GM21360 (cell line): ENCODE results near the gene GRM1.
A peak's percentile ranks its signal among the peaks of the same experiment; 100 is the strongest.

Source experiments
- ATAC-seq: cut with Tn5 transposase; IDR thresholded peaks from one replicate; pipeline ENCODE4 v1.9.1; 2021; ENCODE audit warnings: mild to moderate bottlenecking, moderate library complexity; ENCODE audit not compliant: unreplicated experiment

Gene GRM1

DNA sequence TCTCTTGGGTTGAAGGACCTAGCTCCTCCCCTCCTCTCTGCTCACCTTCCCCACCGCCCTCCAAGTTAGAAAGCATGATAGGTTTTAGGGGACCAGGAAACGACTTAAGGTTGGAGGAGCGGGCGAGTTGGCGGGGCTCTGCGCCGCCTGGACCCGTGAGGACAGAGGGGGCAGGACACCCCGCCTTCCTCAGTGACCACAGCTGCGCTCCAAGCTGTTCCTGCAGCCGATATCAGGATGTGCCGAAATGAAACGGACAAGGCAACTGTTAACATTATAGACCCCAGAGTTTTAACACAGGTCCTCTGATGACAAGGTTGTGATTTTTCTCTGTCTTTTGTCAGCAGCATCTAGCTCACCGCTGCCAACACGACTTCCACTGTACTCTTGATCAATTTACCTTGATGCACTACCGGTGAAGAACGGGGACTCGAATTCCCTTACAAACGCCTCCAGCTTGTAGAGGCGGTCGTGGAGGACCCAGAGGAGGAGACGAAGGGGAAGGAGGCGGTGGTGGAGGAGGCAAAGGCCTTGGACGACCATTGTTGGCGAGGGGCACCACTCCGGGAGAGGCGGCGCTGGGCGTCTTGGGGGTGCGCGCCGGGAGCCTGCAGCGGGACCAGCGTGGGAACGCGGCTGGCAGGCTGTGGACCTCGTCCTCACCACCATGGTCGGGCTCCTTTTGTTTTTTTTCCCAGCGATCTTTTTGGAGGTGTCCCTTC, at the start of gene GRM1:
GRM1 (plus strand) TSS at position 212 of the 722 bp plus-strand sequence; CDS start at position 668, 456 bp downstream.
- no peak for ATAC-seq

DNA sequence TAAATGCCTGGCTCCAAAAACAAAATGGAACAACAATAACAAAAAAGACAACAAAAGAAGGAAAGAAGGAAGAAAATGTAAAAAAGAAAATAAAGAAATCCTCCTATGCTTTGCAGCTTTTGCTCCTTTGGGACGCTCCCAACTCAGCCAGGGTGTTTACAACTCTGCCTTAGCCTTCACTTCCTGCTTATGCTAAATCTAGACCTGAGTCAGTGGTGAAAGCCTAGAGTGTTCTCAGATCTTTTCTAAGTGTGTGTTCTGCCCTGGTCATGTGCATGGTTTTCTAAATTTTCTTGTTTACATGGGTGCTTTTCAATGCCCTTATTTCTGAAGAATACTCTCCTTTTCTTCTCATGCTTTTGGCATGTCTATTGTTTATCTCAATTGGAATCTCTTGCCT, 19.5 kb upstream of the GRM1 start:
- no peak for ATAC-seq

DNA sequence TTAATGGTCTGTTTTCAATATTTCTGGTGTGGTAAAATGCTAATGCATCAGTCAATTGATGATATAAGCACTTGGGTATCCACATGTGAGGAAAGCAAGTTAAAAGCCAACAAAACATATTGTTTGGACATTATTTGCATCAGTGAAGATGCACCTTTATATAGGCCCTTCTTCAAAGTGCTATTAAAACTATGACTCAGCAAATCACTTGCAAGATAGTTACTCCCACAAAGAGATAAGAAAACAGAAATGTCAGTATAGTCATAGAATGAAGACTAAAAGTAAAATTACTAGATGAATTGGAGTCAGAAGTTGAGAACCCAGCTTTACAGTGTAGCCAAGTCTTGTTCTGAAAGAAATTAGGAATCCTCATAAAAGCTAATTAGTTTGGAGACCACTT, 14.6 kb upstream of the GRM1 start:
- ATAC-seq: no peak

DNA sequence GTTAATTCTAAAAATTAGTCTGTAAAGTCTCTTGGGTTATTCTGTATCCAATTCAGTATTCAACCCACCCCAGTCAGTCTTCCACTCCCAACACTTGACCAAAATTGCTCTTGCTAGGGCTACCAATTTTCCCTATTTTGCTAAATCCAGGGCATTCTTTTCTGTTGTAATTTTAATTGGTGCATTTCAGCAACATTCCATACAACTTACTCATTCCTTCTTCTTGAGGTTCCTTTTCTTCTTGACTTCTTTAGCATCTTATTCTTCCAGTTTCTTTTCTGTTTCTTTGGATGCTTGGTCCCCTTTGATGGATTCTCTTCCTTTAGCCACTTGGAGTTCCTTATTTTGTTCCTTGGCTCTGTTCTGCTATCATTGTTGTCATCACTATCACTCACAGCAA, 11.2 kb upstream of the GRM1 start:
- no peak for ATAC-seq

DNA sequence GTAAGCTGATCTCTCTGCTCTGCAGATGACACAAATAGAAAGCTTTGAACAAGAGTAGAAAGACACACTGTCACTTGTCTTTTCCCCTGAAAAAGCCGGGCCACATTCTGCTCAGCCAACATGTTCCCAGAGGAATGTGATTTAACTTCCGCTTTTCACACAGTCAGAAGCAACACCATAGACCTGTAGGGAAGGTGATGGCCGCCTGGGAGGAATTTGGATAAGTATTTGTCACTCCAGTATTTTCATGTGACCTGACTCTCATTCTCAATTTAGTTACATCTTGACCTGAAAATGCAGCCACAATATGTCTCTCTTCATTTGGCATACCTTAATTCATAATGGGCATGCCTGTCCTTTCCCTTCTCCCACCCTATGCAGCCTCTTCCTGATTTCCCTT, 2.0 kb upstream of the GRM1 start:
- no peak for ATAC-seq

DNA sequence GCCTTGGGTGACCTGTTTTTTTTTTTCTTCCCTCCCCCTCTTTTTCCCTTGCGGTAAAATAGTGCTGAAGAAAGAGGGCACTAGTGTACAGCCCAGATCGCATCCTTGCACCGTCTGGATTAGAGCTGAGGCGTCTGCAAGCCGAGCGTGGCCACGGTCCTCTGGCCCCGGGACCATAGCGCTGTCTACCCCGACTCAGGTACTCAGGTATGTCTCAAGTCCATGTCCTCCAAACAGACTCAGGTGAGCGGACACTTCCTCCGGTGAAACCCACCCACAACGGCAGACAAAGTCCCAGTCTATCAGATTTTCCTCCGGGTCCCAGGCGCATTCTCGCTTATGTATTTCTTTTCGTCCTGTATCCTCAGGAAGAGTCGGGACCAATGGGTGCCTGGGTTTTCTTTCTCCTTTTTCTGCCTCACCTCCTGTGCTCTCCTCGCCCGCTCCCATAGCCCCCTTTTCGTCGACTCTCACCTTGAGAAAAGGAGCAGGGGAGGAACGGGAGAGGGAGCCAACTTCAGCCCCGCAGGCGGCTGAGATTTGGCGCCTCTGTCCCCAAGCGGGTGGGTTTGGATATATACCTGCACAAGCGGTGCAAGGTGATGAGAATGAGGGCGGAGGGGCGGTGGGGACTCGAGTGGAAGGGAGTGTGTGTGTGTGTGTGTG, 1.1 kb upstream of the GRM1 start:
- no peak for ATAC-seq

DNA sequence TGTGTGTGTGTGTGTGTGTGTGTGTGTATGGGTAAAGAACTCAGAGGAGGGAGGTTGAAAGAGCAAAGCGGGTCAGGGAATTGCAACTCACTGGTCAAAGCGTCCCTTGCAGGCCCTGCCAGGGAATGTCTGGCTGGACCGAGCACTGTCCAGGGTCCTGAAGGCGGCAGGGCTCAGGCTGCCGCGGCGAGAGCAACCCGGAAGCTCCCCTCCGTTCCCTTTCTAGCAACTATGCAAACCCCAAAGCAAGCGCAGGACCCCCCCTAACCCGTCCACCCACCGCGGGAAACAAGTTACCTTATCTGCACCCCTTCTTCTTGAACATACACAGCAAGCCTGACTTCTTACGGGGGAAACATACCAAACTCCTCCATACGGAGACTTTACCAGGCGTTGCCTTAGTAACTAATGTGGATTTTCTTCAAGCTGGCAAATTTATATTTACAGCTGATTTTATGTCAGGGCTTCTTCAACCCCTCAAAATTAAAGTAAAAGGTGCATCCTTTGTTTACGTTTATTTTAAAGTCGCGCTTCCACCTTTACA, 538 bp upstream of the GRM1 start:
- ATAC-seq: peak; percentile 73

DNA sequence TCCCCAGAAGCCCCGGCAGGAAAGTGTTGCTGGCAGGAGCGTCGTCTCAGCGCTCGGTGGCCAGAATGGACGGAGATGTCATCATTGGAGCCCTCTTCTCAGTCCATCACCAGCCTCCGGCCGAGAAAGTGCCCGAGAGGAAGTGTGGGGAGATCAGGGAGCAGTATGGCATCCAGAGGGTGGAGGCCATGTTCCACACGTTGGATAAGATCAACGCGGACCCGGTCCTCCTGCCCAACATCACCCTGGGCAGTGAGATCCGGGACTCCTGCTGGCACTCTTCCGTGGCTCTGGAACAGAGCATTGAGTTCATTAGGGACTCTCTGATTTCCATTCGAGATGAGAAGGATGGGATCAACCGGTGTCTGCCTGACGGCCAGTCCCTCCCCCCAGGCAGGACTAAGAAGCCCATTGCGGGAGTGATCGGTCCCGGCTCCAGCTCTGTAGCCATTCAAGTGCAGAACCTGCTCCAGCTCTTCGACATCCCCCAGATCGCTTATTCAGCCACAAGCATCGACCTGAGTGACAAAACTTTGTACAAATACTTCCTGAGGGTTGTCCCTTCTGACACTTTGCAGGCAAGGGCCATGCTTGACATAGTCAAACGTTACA, 817 bp downstream of the GRM1 start:
- no peak for ATAC-seq

DNA sequence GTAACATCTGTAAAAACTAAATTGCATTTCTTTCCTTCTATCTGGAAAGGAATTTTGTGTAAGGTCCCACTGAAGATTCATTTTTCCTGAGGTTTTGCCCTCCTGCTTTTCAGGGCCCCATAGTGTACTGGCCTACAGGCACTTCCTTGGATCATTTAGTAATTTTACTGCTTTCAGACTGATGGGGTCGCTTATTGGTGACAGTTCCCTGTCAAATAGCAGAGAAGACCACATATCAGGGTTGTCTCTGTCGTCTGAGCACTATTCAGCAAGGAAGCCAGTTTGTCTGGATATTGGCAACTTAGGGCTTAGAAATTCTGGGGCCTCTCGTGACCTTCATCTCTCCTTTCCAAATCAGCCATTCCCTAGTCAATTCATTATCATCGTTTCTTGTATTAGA, 3.5 kb downstream of the GRM1 start:
- no peak for ATAC-seq

DNA sequence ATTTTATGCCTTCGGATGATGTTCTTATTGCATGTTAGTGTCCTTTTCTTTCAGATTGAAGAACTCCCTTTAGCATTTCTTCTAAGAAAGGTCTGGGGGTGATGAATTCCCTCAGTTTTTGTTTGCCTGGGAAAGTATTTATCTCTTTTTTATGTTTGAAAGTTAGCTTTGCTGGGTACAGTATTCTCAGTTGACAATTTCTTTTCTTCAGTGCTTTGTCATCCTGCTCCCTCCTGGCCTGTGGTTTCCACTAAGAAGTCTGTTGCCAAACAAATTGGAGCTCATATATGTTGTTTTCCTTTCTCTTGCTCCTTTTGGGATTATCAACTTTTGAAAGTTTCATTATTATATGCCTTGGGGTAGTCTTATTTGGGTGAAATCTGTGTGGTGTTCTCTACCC, 11.5 kb downstream of the GRM1 start:
- ATAC-seq: no peak

DNA sequence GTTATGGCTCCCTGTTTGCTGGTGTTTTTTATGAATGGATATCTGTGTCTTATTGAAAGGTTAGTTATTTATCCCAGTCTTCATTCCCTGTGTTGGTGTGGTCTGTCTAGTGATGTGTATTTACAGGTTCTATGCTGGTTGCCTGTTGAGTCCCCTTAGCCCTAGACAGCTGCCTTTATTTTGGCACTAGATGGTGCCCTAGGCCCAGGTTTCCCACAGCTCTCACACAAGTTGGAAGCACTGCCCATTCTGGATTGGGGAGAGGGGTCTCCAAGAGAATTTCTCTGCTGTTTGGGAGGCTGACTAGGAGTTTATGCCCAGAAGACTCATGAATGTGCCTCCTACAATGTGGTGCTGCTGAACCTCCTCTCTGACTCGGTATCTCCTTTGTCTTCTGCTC, 12.4 kb downstream of the GRM1 start:
- peak; percentile 62 for ATAC-seq

DNA sequence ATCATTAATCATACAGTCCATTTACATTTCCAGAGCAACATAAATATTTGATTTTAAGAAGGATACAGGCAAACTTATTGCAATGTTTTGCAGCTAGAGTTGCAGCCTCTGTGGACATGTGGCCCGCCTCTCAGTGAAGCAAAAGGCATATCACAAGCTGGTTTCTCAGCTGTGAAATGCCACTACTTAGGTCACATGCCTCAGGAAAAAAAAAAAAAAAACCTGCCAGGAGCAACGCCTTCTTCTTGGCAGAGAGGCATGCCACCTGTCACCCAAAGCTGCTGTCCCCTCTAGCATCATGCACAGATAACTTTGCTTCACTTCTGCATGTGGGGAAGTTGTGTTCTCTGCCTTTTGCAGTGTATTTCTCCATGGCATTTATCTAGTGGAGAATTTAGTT, 18.5 kb downstream of the GRM1 start:
- ATAC-seq: no peak

DNA sequence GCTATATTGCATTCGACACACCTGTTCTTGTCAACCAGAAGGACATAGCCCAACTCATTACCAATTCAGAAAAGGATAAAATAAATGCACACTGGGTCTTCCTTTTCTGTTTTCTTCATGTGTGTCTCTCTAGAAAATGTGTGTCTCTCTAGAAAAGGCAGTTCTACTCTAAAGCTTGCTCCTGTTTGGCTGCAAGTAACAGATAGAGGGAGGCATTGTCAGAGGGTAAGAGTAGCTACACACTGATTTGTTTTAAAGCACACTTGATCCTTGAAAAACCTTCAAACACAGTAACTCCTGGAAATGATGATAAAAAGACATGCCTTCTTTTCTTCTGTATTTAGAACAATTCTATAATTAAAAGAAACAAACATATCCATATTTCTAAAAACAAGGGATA, 21.3 kb downstream of the GRM1 start:
- ATAC-seq: no peak

DNA sequence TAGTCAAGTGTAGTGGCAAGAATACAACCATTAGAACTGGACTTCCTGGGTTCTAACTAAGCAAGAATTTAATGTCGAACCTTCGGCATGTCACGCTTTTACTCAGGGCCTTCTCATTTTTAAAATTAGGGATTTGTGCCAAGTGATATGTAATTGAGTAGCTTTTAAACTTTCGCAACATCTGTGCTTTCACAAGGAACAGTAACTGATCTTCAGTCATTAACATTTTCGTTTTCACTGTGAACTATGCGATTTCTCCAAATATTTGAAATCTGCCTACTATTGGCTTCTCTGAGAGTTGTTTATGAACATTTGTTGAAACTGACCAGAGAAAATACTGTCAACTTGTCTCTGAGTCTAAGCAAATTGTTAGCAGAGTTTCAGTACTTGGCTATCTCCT, 27.6 kb downstream of the GRM1 start:
- no peak for ATAC-seq

DNA sequence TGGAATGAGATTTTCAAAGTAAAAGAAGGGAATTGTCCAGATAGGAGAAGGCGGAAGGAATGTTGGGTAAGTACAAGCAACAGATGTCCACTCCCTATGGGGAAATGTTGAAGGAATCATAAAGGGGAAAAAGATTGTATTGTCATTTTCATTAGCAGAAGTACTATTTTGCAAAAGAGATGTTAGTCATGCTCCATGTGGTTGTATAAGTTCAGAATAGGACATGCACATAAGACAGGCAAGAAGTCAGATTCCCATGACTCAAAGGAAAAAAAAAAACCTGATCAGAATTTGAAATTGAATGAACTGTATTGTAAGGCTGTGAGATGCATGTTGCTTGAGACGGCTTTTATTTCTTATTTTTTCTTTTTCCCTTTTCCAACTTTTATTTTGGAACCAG, 36.8 kb downstream of the GRM1 start:
- ATAC-seq: no peak

DNA sequence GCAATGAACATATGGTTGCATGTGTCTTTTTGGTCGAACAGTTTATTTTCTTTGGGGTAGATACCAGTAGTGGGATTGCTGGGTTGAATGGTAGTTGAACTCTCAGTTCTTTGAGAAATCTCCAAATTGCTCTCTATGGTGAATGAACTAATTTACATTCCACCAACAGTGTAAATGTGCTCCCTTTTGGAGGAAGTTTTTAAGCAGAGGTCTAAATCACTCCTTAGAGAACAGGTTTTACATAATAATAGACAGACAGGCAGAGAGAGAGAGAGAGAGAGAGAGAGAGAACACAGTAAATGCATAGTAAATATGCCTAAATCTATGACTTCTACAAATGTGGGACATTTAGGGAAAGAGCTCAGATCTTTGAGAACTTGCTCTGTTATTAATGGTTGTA, 37.6 kb downstream of the GRM1 start:
- no peak for ATAC-seq

DNA sequence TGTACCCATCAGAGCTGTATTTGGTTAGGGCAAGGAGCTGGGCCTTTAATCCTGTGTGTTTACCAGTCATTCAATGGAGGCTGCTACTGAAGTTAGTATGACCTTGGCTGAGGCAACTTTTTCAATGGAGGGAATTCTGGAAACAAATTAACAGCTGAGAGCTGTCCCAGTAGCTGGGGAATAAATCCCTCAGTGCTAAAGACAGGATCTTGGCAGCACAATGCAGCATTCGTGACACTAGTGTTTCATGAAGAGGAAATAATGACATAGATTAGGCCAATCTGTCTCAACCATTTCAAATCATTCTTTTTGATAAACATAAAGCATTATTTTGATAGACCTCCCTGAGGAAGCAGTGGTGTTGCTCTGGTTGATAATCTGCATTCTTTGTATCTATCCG, 42.9 kb downstream of the GRM1 start:
- ATAC-seq: no peak

DNA sequence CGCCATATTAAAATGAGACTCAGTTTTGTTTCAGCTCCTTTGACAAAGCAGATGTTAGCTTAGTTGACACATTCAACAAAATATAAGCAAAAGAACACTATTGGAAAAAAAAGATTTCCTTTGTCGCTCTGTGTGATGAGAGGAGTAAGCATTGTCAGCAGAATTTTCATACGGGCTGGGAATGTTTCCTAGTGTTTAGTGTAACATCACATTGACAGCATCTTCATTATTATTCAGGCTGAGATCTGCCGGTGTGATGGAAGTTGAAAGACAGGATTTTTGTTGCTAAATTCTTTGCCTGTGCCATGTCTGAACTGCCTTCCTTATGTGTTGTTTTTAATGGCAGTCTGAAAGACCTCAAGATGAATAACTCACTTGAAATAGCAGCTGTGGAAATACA, 49.1 kb downstream of the GRM1 start:
- no peak for ATAC-seq

DNA sequence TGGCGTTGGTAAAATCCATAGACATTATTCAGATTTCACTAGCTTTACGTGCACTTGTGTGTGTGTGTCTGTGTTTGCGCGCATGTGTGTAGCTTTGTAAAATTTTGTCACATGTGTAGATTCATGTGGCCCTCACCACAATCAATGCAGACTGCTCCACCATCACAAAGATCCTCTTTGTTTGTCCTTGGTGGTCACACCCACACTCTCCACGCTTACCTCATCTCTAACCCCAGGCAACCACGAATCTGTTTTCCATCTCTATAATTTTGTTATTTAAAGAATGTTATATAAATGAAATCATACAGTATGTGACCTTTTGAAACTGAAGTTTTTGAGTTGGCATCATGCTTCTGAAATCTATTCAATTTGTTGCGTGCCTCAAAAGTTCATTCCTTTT, 58.5 kb downstream of the GRM1 start:
- ATAC-seq: no peak

DNA sequence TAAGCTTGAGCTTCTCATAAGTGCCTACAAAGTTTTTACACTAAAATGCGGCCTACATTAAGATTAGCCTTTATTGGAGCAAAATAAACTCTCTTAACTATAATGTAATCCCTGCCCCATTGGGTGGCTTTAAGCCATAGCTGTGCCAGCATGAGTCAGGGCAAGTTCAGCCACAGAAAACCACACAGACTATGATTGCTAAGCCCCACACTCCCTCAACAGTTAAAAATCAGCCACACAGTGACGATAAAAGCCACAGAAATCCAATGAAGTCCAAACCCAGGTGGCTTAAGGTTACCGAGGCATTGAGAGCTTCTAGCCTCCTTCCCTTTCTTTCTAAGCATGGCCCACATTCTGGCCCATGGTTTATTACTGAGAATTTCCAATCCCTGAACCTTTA, 61.6 kb downstream of the GRM1 start:
- no peak for ATAC-seq

DNA sequence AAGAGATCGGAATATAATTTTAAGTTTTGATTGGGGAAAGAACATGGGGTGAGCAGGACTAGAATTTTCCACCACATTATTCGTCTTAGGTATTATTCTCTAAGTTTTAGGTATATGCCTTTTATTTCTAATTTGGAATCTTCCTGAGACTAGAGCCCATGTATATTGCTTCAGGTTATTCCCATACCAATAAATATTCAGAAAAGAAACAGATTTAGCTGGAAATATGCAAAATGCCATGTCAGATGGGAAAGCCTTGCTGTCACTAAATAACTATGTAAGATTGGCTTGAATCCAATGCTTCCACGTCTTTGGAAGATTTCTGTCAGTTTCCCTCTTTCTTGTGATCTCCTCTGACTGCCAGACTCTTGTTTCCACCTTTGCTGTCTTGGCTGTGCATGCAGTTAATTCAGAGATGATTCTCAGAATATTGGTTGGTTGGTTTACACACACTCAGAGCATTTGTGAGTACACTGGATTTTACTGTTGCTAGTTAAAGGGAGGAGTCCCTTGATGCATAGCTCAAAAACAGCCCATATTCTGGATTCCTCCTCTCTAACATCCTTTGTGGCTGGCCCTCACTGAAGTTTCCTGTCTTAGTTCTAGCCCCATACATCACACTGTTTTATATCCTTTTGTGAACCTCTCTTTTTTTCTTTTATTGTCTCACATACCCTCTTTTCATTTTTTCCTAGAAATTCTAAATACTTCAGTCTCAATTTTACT, 64.3 kb downstream of the GRM1 start:
- no peak for ATAC-seq
